K562 (cell line): Measurements from ENCODE around the gene TBC1D7. TPM values are rescaled to one million over a fixed set of nuclear protein-coding genes. Genes with fewer than 3 reads are reported as not detected.

ENCODE experiments used
- ATAC-seq: fragments of 200-7000 bp; cut with Tn5 transposase; 3 replicates; pipeline ENCODE4 v1.9.1; 2020; ENCODE audit warnings: moderate library complexity
- BruUV-seq: library from RNA; stranded (reverse); fragments of 400-500 nt; replicated peaks from 2 replicates; lab custom pipeline; 2021; lab: Mats Ljungman, UMichigan
- CTCF ChIA-PET: fragments of 300-600 bp; formaldehyde crosslinking; extraction: SDS; loops from one replicate; lab custom pipeline; 2021; ENCODE audit warnings: low intra/inter-chr PET ratio; lab: Yijun Ruan, JAX
- POLR2A ChIA-PET: fragments of 300-600, 350-650 bp; sonication (Branson Sonifier 250); formaldehyde crosslinking; extraction: SDS; loops from one replicate; lab custom pipeline; 2021; ENCODE audit warnings: antibody characterized with exemption, inconsistent platforms; lab: Yijun Ruan, JAX
- DNase-seq, 4 experiments: peaks; one replicate each; pipeline versions ENCODE4 v3.0.0 to v3.0.0-alpha.2; 2011 to 2018; ENCODE audit warnings: low spot score in 3 of 4, mixed read lengths in 3 of 4; ENCODE audit errors: extremely low read depth in 1 of 4
- FAIRE-seq: peaks from 2 replicates; lab custom pipeline; 2011; peaks lifted over from hg19 to GRCh38; lab: Jason Lieb, UNC
- H2AFZ ChIP-seq: 2 replicates; pipeline ENCODE4 v1.6.0; 2011; ENCODE audit warnings: low read depth, low read length, control low read depth, inconsistent platforms
- H3K27ac ChIP-seq: fragments of 200-600 bp; 3 replicates; pipeline ENCODE4 v1.8.0; 2011; ENCODE audit warnings: low read depth, mild to moderate bottlenecking, control low read depth, inconsistent platforms, low read length, moderate library complexity, mixed read lengths; ENCODE audit errors: extremely low read depth
- H3K27me3 ChIP-seq, 2 experiments: fragments of 300-600 bp in 1 of 2; 2 replicates in 1 of 2; 3 replicates in 1 of 2; pipeline versions ENCODE4 v1.6.0 to v1.8.0; 2011; ENCODE audit warnings: inconsistent platforms in 2 of 2, low read length in 2 of 2, mild to moderate bottlenecking in 1 of 2, mixed read lengths in 1 of 2, moderate library complexity in 1 of 2; ENCODE audit not compliant: control insufficient read depth in 2 of 2, insufficient read depth in 2 of 2
- H3K36me3 ChIP-seq: fragments of 300-600 bp; 3 replicates; pipeline ENCODE4 v1.8.0; 2011; ENCODE audit warnings: mild to moderate bottlenecking, low read length, inconsistent platforms; ENCODE audit not compliant: control insufficient read depth, insufficient read depth
- H3K4me1 ChIP-seq, 2 experiments: fragments of 200-600 bp in 1 of 2; replicated peaks in 1 of 2; 2 replicates in 1 of 2; 3 replicates in 1 of 2; pipeline versions ENCODE4 v1.5.1 to v1.8.0; 2011; ENCODE audit warnings: inconsistent platforms in 2 of 2, low read length in 2 of 2, mild to moderate bottlenecking in 1 of 2, mixed read lengths in 1 of 2, moderate library complexity in 1 of 2; ENCODE audit not compliant: control insufficient read depth in 2 of 2, insufficient read depth in 2 of 2
- H3K4me2 ChIP-seq: 2 replicates; pipeline ENCODE4 v1.6.1; 2011; ENCODE audit warnings: low read length, control low read depth, inconsistent platforms, mixed read lengths; ENCODE audit not compliant: insufficient read depth
- H3K4me3 ChIP-seq: fragments of 200-600 bp; sonication (generic), shearing (Covaris generic); 2 replicates; pipeline ENCODE4 v1.5.1; 2016; ENCODE audit warnings: control low read depth, inconsistent platforms
- H3K79me2 ChIP-seq: fragments of 200-600 bp; 3 replicates; pipeline ENCODE4 v1.8.0; 2011; ENCODE audit warnings: low read length, inconsistent platforms; ENCODE audit not compliant: control insufficient read depth, insufficient read depth
- H3K9ac ChIP-seq, 2 experiments: 2 replicates each; pipeline versions ENCODE4 v1.6.0 to v1.6.1; 2011; ENCODE audit warnings: low read depth in 2 of 2, low read length in 2 of 2, control low read depth in 1 of 2, inconsistent platforms in 1 of 2, mild to moderate bottlenecking in 1 of 2, mixed read lengths in 1 of 2; ENCODE audit not compliant: insufficient read depth in 1 of 2
- H3K9me1 ChIP-seq: one replicate; pipeline ENCODE4 v1.6.0; 2011; ENCODE audit warnings: inconsistent platforms, mild to moderate bottlenecking, low read length, moderate library complexity; ENCODE audit not compliant: control insufficient read depth, insufficient read depth
- H3K9me3 ChIP-seq: replicated peaks from 2 replicates; pipeline ENCODE4 v1.5.1; 2011; ENCODE audit warnings: low read depth, low read length, inconsistent platforms; ENCODE audit not compliant: control insufficient read depth, insufficient read depth
- H4K20me1 ChIP-seq: replicated peaks from 2 replicates; pipeline ENCODE4 v1.6.1; 2011; ENCODE audit warnings: low read length, inconsistent platforms, mixed read lengths; ENCODE audit not compliant: control insufficient read depth, insufficient read depth
- FOXM1 ChIP-seq, 2 experiments: fragments of 450-650 bp in 1 of 2; sonication (generic) in 1 of 2; formaldehyde crosslinking in 1 of 2; IDR thresholded peaks; 2 replicates each; pipeline versions ENCODE4 v1.6.1 to v1.9.0; 2017 to 2022; ENCODE audit warnings: low read depth in 2 of 2, mild to moderate bottlenecking in 2 of 2, missing genetic modification reagents in 1 of 2, moderate library complexity in 1 of 2
- GATA2 ChIP-seq: sonication (generic); formaldehyde crosslinking; IDR thresholded peaks from 2 replicates; pipeline ENCODE4 v1.4.0; 2020; ENCODE audit warnings: mild to moderate bottlenecking, missing genetic modification reagents
- HNRNPH1 ChIP-seq: fragments of 200-400 bp; formaldehyde crosslinking; optimal IDR thresholded peaks from 2 replicates; pipeline ENCODE3; 2017; ENCODE audit warnings: low read depth, mild to moderate bottlenecking, low read length, moderate library complexity
- KLF1 ChIP-seq: fragments of 450-650 bp; IDR thresholded peaks from 2 replicates; pipeline ENCODE4 v1.6.1; 2016; ENCODE audit warnings: missing genetic modification characterization, missing compliant biosample characterization
- RFX1 ChIP-seq: fragments of 450-650 bp; IDR thresholded peaks from 2 replicates; pipeline ENCODE4 v1.6.1; 2016; ENCODE audit warnings: mild to moderate bottlenecking, moderate library complexity
- ZNF121 ChIP-seq: sonication (generic); formaldehyde crosslinking; conservative IDR thresholded peaks from 2 replicates; pipeline ENCODE4 v1.8.0; 2022; ENCODE audit warnings: missing genetic modification reagents
- ZNF253 ChIP-seq: fragments of 250-450 bp; sonication (Bioruptor Pico); conservative IDR thresholded peaks from 2 replicates; pipeline ENCODE4 v1.6.1; 2021; ENCODE audit warnings: mild to moderate bottlenecking
- WGBS: fragments of 100-300 bp; shearing (Covaris generic); methylation state at CpG from one replicate; pipeline ENCODE4 v1.1.6; 2016; ENCODE audit warnings: low coverage, mixed read lengths; ENCODE audit not compliant: insufficient coverage; ENCODE audit errors: missing lambda C conversion rate; 5-methylcytosine and 5-hydroxymethylcytosine counted together
- in situ Hi-C: fragments of 300-500 bp; cut with MboI; formaldehyde crosslinking; loops from 4 replicates; pipeline ENCODE4 v1.15.0; 2018; ENCODE audit warnings: inconsistent platforms, mixed read lengths
- intact Hi-C: fragments of 100-400 bp; cut with micrococcal nuclease; formaldehyde crosslinking; loops from 2 replicates; pipeline ENCODE4 v1.14.2; 2022
- polyA plus RNA-seq, 8 experiments: library from polyadenylated mRNA; depleted of rRNA in 4 of 8; stranded (reverse) in 5 of 8; unstranded in 3 of 8; fragments of >200 nt; fragmentation: Nextera tagmentation in 2 of 8; fragmentation: Illumina TruSeq in 1 of 8; extraction: Ambion mirVana in 2 of 8; extraction: Trizol in 1 of 8; gene quantifications; 2 replicates each; pipeline versions ENCODE4 v1.2.1 to v1.2.3, GENCODE V29; 2011 to 2014; ENCODE audit warnings: inconsistent platforms in 1 of 8, missing spikeins in 1 of 8
- total RNA-seq, 7 experiments: library from RNA; depleted of rRNA in 6 of 7; stranded (reverse); fragments of >200 nt in 6 of 7; fragmentation: Illumina TruSeq in 2 of 7; extraction: Trizol in 2 of 7; gene quantifications; 2 replicates each; pipeline versions ENCODE4 v1.2.1 to v1.2.3, GENCODE V29; 2011 to 2021; ENCODE audit warnings: low replicate concordance in 1 of 7
- TF ChIP-seq, protein P1 (sequence below): fragments of 200-800 bp; sonication (Bioruptor generic); IDR thresholded peaks from 2 replicates; pipeline ENCODE4 v1.6.1; 2016; ENCODE audit warnings: missing genetic modification characterization, missing compliant biosample characterization

Gene TBC1D7
- total and polyA plus RNA-seq, 9 of the 15 experiments (the other 6 are each of a cell fraction or from before 2014, with no cell fraction given) = 49.4 to 107 (median 61.1) TPM

DNA sequence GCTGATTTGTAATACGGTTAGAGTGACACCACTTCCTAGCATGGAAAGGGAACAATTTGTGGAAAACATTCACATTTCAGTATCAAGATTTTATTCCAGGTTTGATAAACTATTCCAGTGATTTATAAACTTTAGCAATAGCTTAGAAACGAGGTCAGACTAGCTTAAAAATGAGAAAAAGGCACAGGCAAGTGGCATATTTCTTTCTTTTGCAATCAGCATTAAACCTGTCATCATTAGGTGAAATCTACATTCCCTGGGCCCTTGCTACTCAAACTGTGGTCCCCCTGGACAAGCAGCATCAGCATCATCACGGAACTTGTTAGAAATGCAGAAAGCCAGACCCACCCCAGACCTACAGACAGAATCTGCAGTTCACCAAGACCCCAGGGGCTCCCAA lies 29.9 kb downstream of the TBC1D7 start (continued):
- TF ChIP-seq, protein P1, sequence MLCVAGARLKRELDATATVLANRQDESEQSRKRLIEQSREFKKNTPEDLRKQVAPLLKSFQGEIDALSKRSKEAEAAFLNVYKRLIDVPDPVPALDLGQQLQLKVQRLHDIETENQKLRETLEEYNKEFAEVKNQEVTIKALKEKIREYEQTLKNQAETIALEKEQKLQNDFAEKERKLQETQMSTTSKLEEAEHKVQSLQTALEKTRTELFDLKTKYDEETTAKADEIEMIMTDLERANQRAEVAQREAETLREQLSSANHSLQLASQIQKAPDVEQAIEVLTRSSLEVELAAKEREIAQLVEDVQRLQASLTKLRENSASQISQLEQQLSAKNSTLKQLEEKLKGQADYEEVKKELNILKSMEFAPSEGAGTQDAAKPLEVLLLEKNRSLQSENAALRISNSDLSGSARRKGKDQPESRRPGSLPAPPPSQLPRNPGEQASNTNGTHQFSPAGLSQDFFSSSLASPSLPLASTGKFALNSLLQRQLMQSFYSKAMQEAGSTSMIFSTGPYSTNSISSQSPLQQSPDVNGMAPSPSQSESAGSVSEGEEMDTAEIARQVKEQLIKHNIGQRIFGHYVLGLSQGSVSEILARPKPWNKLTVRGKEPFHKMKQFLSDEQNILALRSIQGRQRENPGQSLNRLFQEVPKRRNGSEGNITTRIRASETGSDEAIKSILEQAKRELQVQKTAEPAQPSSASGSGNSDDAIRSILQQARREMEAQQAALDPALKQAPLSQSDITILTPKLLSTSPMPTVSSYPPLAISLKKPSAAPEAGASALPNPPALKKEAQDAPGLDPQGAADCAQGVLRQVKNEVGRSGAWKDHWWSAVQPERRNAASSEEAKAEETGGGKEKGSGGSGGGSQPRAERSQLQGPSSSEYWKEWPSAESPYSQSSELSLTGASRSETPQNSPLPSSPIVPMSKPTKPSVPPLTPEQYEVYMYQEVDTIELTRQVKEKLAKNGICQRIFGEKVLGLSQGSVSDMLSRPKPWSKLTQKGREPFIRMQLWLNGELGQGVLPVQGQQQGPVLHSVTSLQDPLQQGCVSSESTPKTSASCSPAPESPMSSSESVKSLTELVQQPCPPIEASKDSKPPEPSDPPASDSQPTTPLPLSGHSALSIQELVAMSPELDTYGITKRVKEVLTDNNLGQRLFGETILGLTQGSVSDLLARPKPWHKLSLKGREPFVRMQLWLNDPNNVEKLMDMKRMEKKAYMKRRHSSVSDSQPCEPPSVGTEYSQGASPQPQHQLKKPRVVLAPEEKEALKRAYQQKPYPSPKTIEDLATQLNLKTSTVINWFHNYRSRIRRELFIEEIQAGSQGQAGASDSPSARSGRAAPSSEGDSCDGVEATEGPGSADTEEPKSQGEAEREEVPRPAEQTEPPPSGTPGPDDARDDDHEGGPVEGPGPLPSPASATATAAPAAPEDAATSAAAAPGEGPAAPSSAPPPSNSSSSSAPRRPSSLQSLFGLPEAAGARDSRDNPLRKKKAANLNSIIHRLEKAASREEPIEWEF (CRISPR knock-in tag) = no peak
- TF ChIP-seq RFX1 (no peak), HNRNPH1 (no peak)

GRCh38 chr6:13297391-13297790 lies 30.9 kb downstream of the TBC1D7 start:
- WGBS = 67% methylated on average over 5 of the region's 5 CpGs
- POLR2A ChIA-PET = interaction anchor here (1.4 kb wide), 1 partner anchor 11 kb away, joined by 3 read pairs; no protein-coding TSS in a partner anchor
- H2AFZ ChIP-seq = no peak overlapping the region
- no peaks in the 10 kb centered on the region for H3K9me1 ChIP-seq
- H3K79me2 ChIP-seq = no peaks in the 10 kb centered on the region
- no peak for ATAC-seq
- H3K36me3 ChIP-seq = peaks cover 39% of the 10 kb centered on the region
- H4K20me1 ChIP-seq = no peaks in the 10 kb centered on the region
- no peaks in the 10 kb centered on the region for H3K27me3 ChIP-seq
- H3K4me3 ChIP-seq = no peak overlapping the region
- H3K9me3 ChIP-seq = no peaks in the 10 kb centered on the region
- no peak overlapping the region for H3K27ac ChIP-seq
- H3K4me1 ChIP-seq = peaks cover 2% of the 10 kb centered on the region in 2 experiments; a peak in 4 of 5 replicates
- intact Hi-C loops (no loop called here), in situ Hi-C loops (no loop called here)
- H3K9ac ChIP-seq = no peak overlapping the region
- no peak overlapping the region for H3K4me2 ChIP-seq
- CTCF ChIA-PET = no interaction called here
- TF ChIP-seq KLF1 (tag) (no peak), ZNF121 (CRISPR knock-in tag) (no peak), FOXM1 (IDR thresholded peaks at IDR 0.05; ENCODE audit: low read depth) (no peak), FOXM1 (CRISPR knock-in tag; IDR thresholded peaks at IDR 0.05; ENCODE audit: low read depth) (no peak), ZNF253 (no peak), GATA2 (no peak)
- DNase-seq = no peak
- no TSS peak for BruUV-seq
- FAIRE-seq = no peak
